ENCODE data around the gene CD180.

GRCh38 chr5:67198917-67199316, 2.3 kb upstream of the CD180 start:
- TF ChIP-seq CTCF (IDR thresholded peaks at IDR 0.05; ENCODE audit: low read depth, low read length, poor library complexity, severe bottlenecking): no peak
- TF ChIP-seq EZH2phosphoT487 (IDR thresholded peaks at IDR 0.05; ENCODE audit: borderline replicate concordance, low read length): no peak

All from DOHH2 (cell line).